ENCODE results near the gene LIMK2. TPM values are rescaled to one million over a fixed set of nuclear protein-coding genes. Genes with fewer than 3 reads are reported as not detected.
A peak's percentile ranks its signal among the peaks of the same experiment; 100 is the strongest.
"Not testable (repeated sequence)": the region's sequence is repeated elsewhere in the genome, so short reads cannot be mapped to it uniquely, and the experiment has no call there.

Gene LIMK2
- total RNA-seq, 2 experiments from 2014 or later = 32.2 to 47.3 TPM

GRCh38 chr22:31221084-31221483, 9.0 kb downstream of the LIMK2 start:
- H3K36me3 Mint-ChIP-seq = peaks cover 19% of the 10 kb centered on the region
- ATAC-seq = no peak
- no peaks in the 10 kb centered on the region for H3K27me3 Mint-ChIP-seq
- no peak overlapping the region for H3K27ac Mint-ChIP-seq
- no peaks in the 10 kb centered on the region for H3K9me3 Mint-ChIP-seq (ENCODE audit: low read depth)
- H3K4me3 Mint-ChIP-seq = no peak overlapping the region
- no peak for DNase-seq
- CTCF ChIA-PET = interaction anchor here (1.1 kb wide), 1 partner anchor 9 kb away, joined by 4 read pairs; the partner anchor contains the start of gene LIMK2
- peaks cover 40% of the 10 kb centered on the region for H3K4me1 Mint-ChIP-seq

GRCh38 chr22:31222736-31223135, 10.6 kb downstream of the LIMK2 start:
- no peak for ATAC-seq
- H3K36me3 Mint-ChIP-seq = peaks cover 20% of the 10 kb centered on the region
- CTCF ChIA-PET = interaction anchor here (0.7 to 8.2 kb wide), 4 partner anchors 11 to 169 kb away, joined by 3 to 55 read pairs (median 4); partner anchors contain the start of genes LIMK2 and SELENOM
- H3K27me3 Mint-ChIP-seq = no peaks in the 10 kb centered on the region
- no peak overlapping the region for H3K4me3 Mint-ChIP-seq
- H3K9me3 Mint-ChIP-seq (ENCODE audit: low read depth) = no peaks in the 10 kb centered on the region
- peaks cover 34% of the 10 kb centered on the region for H3K4me1 Mint-ChIP-seq
- no peak for DNase-seq
- no peak overlapping the region for H3K27ac Mint-ChIP-seq

- H3K9me3 Mint-ChIP-seq (ENCODE audit: low read depth) = no peaks in the 10 kb centered on the region
- H3K4me3 Mint-ChIP-seq = no peak overlapping the region
- no peaks in the 10 kb centered on the region for H3K27me3 Mint-ChIP-seq
- peaks cover 18% of the 10 kb centered on the region for H3K36me3 Mint-ChIP-seq
- no peak overlapping the region for H3K27ac Mint-ChIP-seq
- peaks cover 29% of the 10 kb centered on the region for H3K4me1 Mint-ChIP-seq
- CTCF ChIA-PET = interaction anchor here (0.6 to 8.2 kb wide), 4 partner anchors 12 to 168 kb away, joined by 3 to 55 read pairs (median 4); partner anchors contain the start of genes LIMK2 and SELENOM
- ATAC-seq (no peak), DNase-seq (no peak)
These were observed 11.7 kb downstream of the LIMK2 start for GRCh38 chr22:31223786-31224191.

- not testable (repeated sequence) for DNase-seq; H3K27ac Mint-ChIP-seq; ATAC-seq; H3K27me3 Mint-ChIP-seq; H3K4me3 Mint-ChIP-seq; H3K9me3 Mint-ChIP-seq (ENCODE audit: low read depth)
- Mint-ChIP-seq H3K36me3 (peaks cover 16% of the 10 kb centered on the region), H3K4me1 (peaks cover 35% of the 10 kb centered on the region)
- CTCF ChIA-PET = interaction anchor here (8.2 kb wide), 1 partner anchor 12 kb away, joined by 55 read pairs; the partner anchor contains the start of gene LIMK2
These were observed 12.6 kb downstream of the LIMK2 start for GRCh38 chr22:31224691-31225090.

GRCh38 chr22:31227186-31227585, 15.1 kb downstream of the LIMK2 start:
- H3K9me3 Mint-ChIP-seq (ENCODE audit: low read depth) = no peaks in the 10 kb centered on the region
- H3K27ac Mint-ChIP-seq = no peak overlapping the region
- no peaks in the 10 kb centered on the region for H3K27me3 Mint-ChIP-seq
- CTCF ChIA-PET = interaction anchor here (1.3 to 8.2 kb wide), 3 partner anchors 9 to 25 kb away, joined by 3 to 55 read pairs (median 3); partner anchors contain the start of gene LIMK2
- peaks cover 42% of the 10 kb centered on the region for H3K4me1 Mint-ChIP-seq
- ATAC-seq = no peak
- H3K36me3 Mint-ChIP-seq = peaks cover 7% of the 10 kb centered on the region
- no peak overlapping the region for H3K4me3 Mint-ChIP-seq
- no peak for DNase-seq

GRCh38 chr22:31229402-31230079, 17.4 kb downstream of the LIMK2 start:
- CTCF ChIA-PET = interaction anchor here (0.9 to 8.2 kb wide), 6 partner anchors 12 to 310 kb away, joined by 3 to 55 read pairs (median 4); partner anchors contain the start of gene LIMK2

GRCh38 chr22:31230155-31230870, 18.2 kb downstream of the LIMK2 start:
- Mint-ChIP-seq H3K9me3 (ENCODE audit: low read depth) (no peaks in the 10 kb centered on the region), H3K27ac (peak overlapping the region; percentile 77), H3K36me3 (peaks cover 18% of the 10 kb centered on the region), H3K4me3 (no peak overlapping the region), H3K4me1 (peaks cover 47% of the 10 kb centered on the region), H3K27me3 (no peaks in the 10 kb centered on the region)
- ATAC-seq (no peak), DNase-seq (no peak)
- CTCF ChIA-PET = interaction anchor here (0.9 to 8.2 kb wide), 12 partner anchors 13 to 310 kb away, joined by 3 to 55 read pairs (median 4); partner anchors contain the start of genes LIMK2 and SELENOM

More at GRCh38 chr22:31229402-31230079, 17.4 kb downstream of the LIMK2 start:
- DNase-seq = no peak
- H3K4me3 Mint-ChIP-seq = peak overlapping the region; percentile 24
- peaks cover 15% of the 10 kb centered on the region for H3K36me3 Mint-ChIP-seq
- no peaks in the 10 kb centered on the region for H3K27me3 Mint-ChIP-seq
- peaks cover 40% of the 10 kb centered on the region for H3K4me1 Mint-ChIP-seq
- H3K9me3 Mint-ChIP-seq (ENCODE audit: low read depth) = no peaks in the 10 kb centered on the region
- peak; percentile 54 for ATAC-seq
- peak overlapping the region; percentile 77 for H3K27ac Mint-ChIP-seq

GRCh38 chr22:31230871-31231621, 18.9 kb downstream of the LIMK2 start:
- ATAC-seq (peak; percentile 72), DNase-seq (peak; percentile 54)
- CTCF ChIA-PET = interaction anchor here (0.6 to 5.3 kb wide), 10 partner anchors 13 to 485 kb away, joined by 3 to 30 read pairs (median 4); partner anchors contain the start of genes LIMK2 and SELENOM
- H3K4me3 Mint-ChIP-seq = no peak overlapping the region
- H3K9me3 Mint-ChIP-seq (ENCODE audit: low read depth) = no peaks in the 10 kb centered on the region
- no peaks in the 10 kb centered on the region for H3K27me3 Mint-ChIP-seq
- peaks cover 47% of the 10 kb centered on the region for H3K4me1 Mint-ChIP-seq
- H3K36me3 Mint-ChIP-seq = peaks cover 15% of the 10 kb centered on the region
- peak overlapping the region; percentile 60 for H3K27ac Mint-ChIP-seq

GRCh38 chr22:31233001-31233400, 20.9 kb downstream of the LIMK2 start:
- DNase-seq (no peak), ATAC-seq (no peak)
- Mint-ChIP-seq H3K9me3 (ENCODE audit: low read depth) (no peaks in the 10 kb centered on the region), H3K4me3 (no peak overlapping the region), H3K27ac (no peak overlapping the region), H3K4me1 (peaks cover 49% of the 10 kb centered on the region), H3K27me3 (no peaks in the 10 kb centered on the region), H3K36me3 (peaks cover 10% of the 10 kb centered on the region)
- CTCF ChIA-PET = interaction anchor here (1.2 to 5.3 kb wide), 4 partner anchors 21 to 125 kb away, joined by 3 to 30 read pairs (median 5); partner anchors contain the start of genes LIMK2 and SELENOM

GRCh38 chr22:31235081-31235480, 23.0 kb downstream of the LIMK2 start:
- H3K27ac Mint-ChIP-seq = no peak overlapping the region
- H3K9me3 Mint-ChIP-seq (ENCODE audit: low read depth) = no peaks in the 10 kb centered on the region
- H3K27me3 Mint-ChIP-seq = no peaks in the 10 kb centered on the region
- peaks cover 12% of the 10 kb centered on the region for H3K36me3 Mint-ChIP-seq
- CTCF ChIA-PET = interaction anchor here (1.1 to 5.3 kb wide), 2 partner anchors 23 to 128 kb away, joined by 4 to 30 read pairs; partner anchors contain the start of genes LIMK2 and SELENOM
- DNase-seq (no peak), ATAC-seq (no peak)
- H3K4me3 Mint-ChIP-seq = no peak overlapping the region
- peaks cover 43% of the 10 kb centered on the region for H3K4me1 Mint-ChIP-seq

- DNase-seq; ATAC-seq; H3K9me3 Mint-ChIP-seq (ENCODE audit: low read depth); H3K27ac Mint-ChIP-seq; H3K4me3 Mint-ChIP-seq; H3K27me3 Mint-ChIP-seq: not testable (repeated sequence)
- peaks cover 34% of the 10 kb centered on the region for H3K4me1 Mint-ChIP-seq
- H3K36me3 Mint-ChIP-seq = peaks cover 15% of the 10 kb centered on the region
- CTCF ChIA-PET = interaction anchor here (0.7 to 1.1 kb wide), 4 partner anchors 17 to 129 kb away, joined by 3 to 5 read pairs (median 4); partner anchors contain the start of gene SELENOM
These were observed 23.9 kb downstream of the LIMK2 start for GRCh38 chr22:31236044-31236443.

- Mint-ChIP-seq H3K27ac (no peak overlapping the region), H3K27me3 (no peaks in the 10 kb centered on the region), H3K4me1 (peaks cover 26% of the 10 kb centered on the region), H3K4me3 (no peak overlapping the region), H3K9me3 (ENCODE audit: low read depth) (no peaks in the 10 kb centered on the region), H3K36me3 (peaks cover 15% of the 10 kb centered on the region)
- ATAC-seq = peak; percentile 36
- DNase-seq = no peak
- CTCF ChIA-PET = interaction anchor here (0.6 to 0.7 kb wide), 2 partner anchors 49 to 1369 kb away, joined by 3 read pairs; no protein-coding TSS in a partner anchor
These were observed 26.0 kb downstream of the LIMK2 start for GRCh38 chr22:31238057-31238456.

Measured in activated CD8-positive, alpha-beta memory T cell treated with anti-CD3 and anti-CD28 coated beads, Interleukin-2, amount 10 ng/mL, durations not matched to agents 7 days and 5 days (primary cell).